Right kidney (tissue), 1 donor: ENCODE measurements around the gene CNTF.

Source experiments
- DNase-seq: peaks from one replicate; pipeline ENCODE4 v3.0.0-alpha.2; 2016

The CNTF gene

GRCh38 chr11:58606930-58607714, 15.3 kb upstream of the CNTF start:
- DNase-seq = no peak

- no peak for DNase-seq
Measured at GRCh38 chr11:58608331-58608730, 14.1 kb upstream of the CNTF start.

- DNase-seq = no peak
Measured at GRCh38 chr11:58609723-58610122, 12.7 kb upstream of the CNTF start.

GRCh38 chr11:58613228-58613627, 9.2 kb upstream of the CNTF start:
- DNase-seq = no peak

- DNase-seq = no peak
Measured at GRCh38 chr11:58615559-58615958, 6.9 kb upstream of the CNTF start.

- no peak for DNase-seq
Measured at GRCh38 chr11:58616594-58616993, 5.9 kb upstream of the CNTF start.

- DNase-seq = no peak
Measured at GRCh38 chr11:58617976-58618557, 4.4 kb upstream of the CNTF start.

- DNase-seq = no peak
Measured at GRCh38 chr11:58621586-58622262, 741 bp upstream of the CNTF start.

- DNase-seq = no peak
Measured at GRCh38 chr11:58625086-58625485, 2.6 kb downstream of the CNTF start.

- DNase-seq = no peak
Measured at GRCh38 chr11:58625826-58626460, 3.5 kb downstream of the CNTF start.

- no peak for DNase-seq
Measured at GRCh38 chr11:58626934-58627483, 4.5 kb downstream of the CNTF start.

GRCh38 chr11:58628446-58628845, 6.0 kb downstream of the CNTF start:
- DNase-seq = no peak

GRCh38 chr11:58629857-58630256, 7.4 kb downstream of the CNTF start:
- DNase-seq = no peak

GRCh38 chr11:58631378-58631777, 8.9 kb downstream of the CNTF start:
- no peak for DNase-seq

- DNase-seq = no peak
Measured at GRCh38 chr11:58632510-58632909, 10.0 kb downstream of the CNTF start.

GRCh38 chr11:58636587-58636986, 14.1 kb downstream of the CNTF start:
- no peak for DNase-seq

- DNase-seq = no peak
Measured at GRCh38 chr11:58637371-58637770, 14.9 kb downstream of the CNTF start.

GRCh38 chr11:58639103-58639502, 16.6 kb downstream of the CNTF start:
- DNase-seq = no peak

GRCh38 chr11:58639669-58640068, 17.2 kb downstream of the CNTF start:
- no peak for DNase-seq

GRCh38 chr11:58640386-58641023, 18.0 kb downstream of the CNTF start:
- DNase-seq = no peak

GRCh38 chr11:58641341-58641740, 18.9 kb downstream of the CNTF start:
- DNase-seq = no peak
